SK-N-SH treated with all-trans-retinoic acid at 6 μM for 48 hours (cell line): ENCODE data around the gene ALDH3B2.
"Not testable (repeated sequence)": the region's sequence is repeated elsewhere in the genome, so short reads cannot be mapped to it uniquely, and the experiment has no call there.

Source experiments
- ARNTL ChIP-seq: fragments of 450-650 bp; formaldehyde crosslinking; IDR thresholded peaks from 2 replicates; pipeline ENCODE4 v1.5.0; 2020; ENCODE audit warnings: low read depth, mild to moderate bottlenecking, moderate library complexity, borderline replicate concordance
- BACH2 ChIP-seq: fragments of 250-450 bp; sonication (Bioruptor Pico); IDR thresholded peaks from 2 replicates; pipeline ENCODE4 v1.9.0; 2021; ENCODE audit warnings: mild to moderate bottlenecking, borderline replicate concordance
- OSR1 ChIP-seq: fragments of 250-450 bp; sonication (Bioruptor Pico); IDR thresholded peaks from 2 replicates; pipeline ENCODE4 v1.8.0; 2022; ENCODE audit warnings: moderate library complexity, mild to moderate bottlenecking, inconsistent platforms
- PATZ1 ChIP-seq: fragments of 250-450 bp; sonication (Bioruptor Pico); IDR thresholded peaks from 2 replicates; pipeline ENCODE4 v1.8.0; 2020; ENCODE audit warnings: mild to moderate bottlenecking, moderate library complexity, borderline replicate concordance
- PPARA ChIP-seq: fragments of 250-450 bp; sonication (Bioruptor Pico); IDR thresholded peaks from 2 replicates; pipeline ENCODE4 v1.5.0; 2020; ENCODE audit warnings: mild to moderate bottlenecking, borderline replicate concordance
- RARB ChIP-seq: fragments of 250-450 bp; sonication (Bioruptor Pico); IDR thresholded peaks from 2 replicates; pipeline ENCODE4 v1.8.0; 2021; ENCODE audit warnings: mild to moderate bottlenecking, moderate library complexity
- TCF4 ChIP-seq: fragments of 250-450 bp; sonication (Bioruptor Pico); IDR thresholded peaks from 2 replicates; pipeline ENCODE4 v1.8.0; 2021; ENCODE audit warnings: mild to moderate bottlenecking, moderate library complexity, borderline replicate concordance
- TSHZ2 ChIP-seq: fragments of 250-450 bp; sonication (Bioruptor Pico); IDR thresholded peaks from 2 replicates; pipeline ENCODE4 v1.5.0; 2020; ENCODE audit warnings: mild to moderate bottlenecking, moderate library complexity
- ZFP3 ChIP-seq: fragments of 250-450 bp; sonication (Bioruptor Pico); IDR thresholded peaks from 2 replicates; pipeline ENCODE4 v1.5.0; 2020; ENCODE audit warnings: mild to moderate bottlenecking, moderate library complexity
- ZFP30 ChIP-seq: fragments of 450-650 bp; formaldehyde crosslinking; IDR thresholded peaks from 2 replicates; pipeline ENCODE4 v1.5.0; 2022; ENCODE audit warnings: mild to moderate bottlenecking, moderate library complexity
- ZNF565 ChIP-seq: fragments of 450-650 bp; formaldehyde crosslinking; conservative IDR thresholded peaks from 2 replicates; pipeline ENCODE4 v1.5.0; 2020; ENCODE audit warnings: low read depth, mild to moderate bottlenecking, moderate library complexity

DNA sequence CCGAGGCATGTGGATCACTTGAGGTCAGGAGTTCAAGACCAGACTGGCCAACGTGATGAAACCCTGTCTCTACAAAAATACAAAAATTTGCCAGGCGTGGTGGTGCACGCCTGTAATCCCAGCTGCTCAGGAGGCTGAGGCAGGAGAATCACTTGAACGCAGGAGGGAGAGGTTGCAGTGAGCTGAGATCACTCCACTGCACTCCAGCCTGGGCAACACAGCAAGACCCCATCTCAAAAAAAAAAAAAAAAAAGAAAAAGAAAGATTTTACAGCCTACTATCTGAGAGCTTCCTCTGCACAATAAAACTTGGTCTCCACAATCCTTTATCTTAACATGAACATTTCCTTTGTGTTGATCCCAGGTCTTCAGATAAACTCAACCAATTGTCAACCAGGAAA lies 13.7 kb downstream of the ALDH3B2 start:
- TF ChIP-seq OSR1 (CRISPR knock-in tag); PATZ1; ARNTL (CRISPR knock-in tag); ZNF565; PPARA (CRISPR knock-in tag); RARB (CRISPR knock-in tag); ZFP3 (CRISPR knock-in tag); ZFP30 (CRISPR knock-in tag); TCF4 (CRISPR knock-in tag); BACH2 (CRISPR knock-in tag); TSHZ2 (CRISPR knock-in tag): not testable (repeated sequence)
